NCI-H526 treated with DMSO at 0.1 percent for 48 hours (cell line): Measurements from ENCODE around the gene CABP4.
"Not testable (repeated sequence)": the region's sequence is repeated elsewhere in the genome, so short reads cannot be mapped to it uniquely, and the experiment has no call there.

Source experiments
- DNase-seq: peaks from one replicate; lab custom pipeline; 2025; lab: John Stamatoyannopoulos, UW

CABP4 gene

DNA sequence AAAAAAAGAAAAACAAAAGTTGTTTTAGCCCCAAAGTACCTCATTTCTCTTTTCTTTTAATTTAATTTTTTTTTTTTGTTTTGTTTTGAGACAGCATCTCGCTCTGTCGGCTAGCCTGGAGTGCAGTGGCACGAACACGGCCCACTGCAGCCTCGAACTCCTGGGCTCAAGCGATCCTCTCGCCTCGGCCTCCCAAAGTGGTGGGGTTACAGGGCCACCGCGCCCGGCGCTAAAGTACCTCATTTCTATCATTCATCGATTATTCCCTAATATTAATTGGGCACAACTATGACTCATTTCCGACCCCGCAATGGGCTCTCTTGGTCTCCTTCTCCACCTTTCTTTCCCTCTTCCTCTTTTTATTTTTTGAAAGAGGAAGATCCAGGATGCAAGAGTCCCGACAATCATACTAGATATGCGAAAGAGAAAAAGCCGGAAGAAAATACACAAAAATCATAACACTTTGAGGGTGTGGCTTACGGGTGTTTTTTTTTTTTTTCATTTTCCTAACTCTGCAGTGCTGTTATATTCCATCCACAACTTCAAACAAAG is 27.2 kb downstream of the CABP4 start:
- DNase-seq: no peak

- DNase-seq: peak; percentile 98
Observed at GRCh38 chr11:67482827-67483798, 28.0 kb downstream of the CABP4 start, which contains the start of gene AIP. TSS of gene AIP (plus strand) at chr11:67483026. CDS start at chr11:67483159, 133 bp downstream.

DNA sequence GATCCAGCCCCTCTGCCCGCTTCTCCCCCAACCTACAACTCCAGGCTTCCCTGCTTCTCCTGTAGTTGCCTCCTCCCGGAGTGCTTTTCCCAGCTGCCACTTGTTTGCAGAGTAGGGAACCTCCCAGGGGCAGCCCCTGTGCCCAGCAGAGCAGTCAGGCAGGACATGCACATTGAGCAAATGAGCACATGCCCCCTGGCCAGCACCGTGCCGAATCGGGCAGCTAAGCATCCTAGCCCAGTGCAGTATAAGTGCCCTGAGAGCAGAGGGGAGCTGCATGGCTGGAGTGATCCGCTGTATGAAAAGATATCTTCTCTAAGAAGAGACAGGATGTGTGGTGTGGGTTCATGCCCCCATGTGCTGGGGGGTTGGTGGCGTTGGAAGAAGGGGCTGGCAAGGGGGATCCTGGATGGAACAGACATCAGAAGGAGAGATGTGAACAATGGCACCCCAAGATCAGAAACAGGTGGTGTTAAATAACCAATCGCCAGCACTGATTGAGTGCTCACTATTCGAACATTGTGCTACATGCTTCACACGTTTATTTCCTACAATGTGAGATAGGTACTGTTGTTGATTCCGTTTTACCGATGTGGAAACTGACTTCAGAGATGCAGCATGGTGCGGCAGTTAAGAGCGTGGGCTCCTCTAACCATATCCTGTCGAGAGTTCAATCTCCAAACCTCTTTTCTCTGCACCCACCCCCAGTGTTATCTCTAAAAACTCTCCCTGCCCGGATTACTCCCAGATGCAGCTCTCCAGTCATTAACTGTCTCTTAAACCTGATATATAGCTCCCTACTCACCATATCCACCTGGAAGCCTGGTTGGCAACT is 28.9 kb downstream of the CABP4 start:
- DNase-seq: no peak

DNA sequence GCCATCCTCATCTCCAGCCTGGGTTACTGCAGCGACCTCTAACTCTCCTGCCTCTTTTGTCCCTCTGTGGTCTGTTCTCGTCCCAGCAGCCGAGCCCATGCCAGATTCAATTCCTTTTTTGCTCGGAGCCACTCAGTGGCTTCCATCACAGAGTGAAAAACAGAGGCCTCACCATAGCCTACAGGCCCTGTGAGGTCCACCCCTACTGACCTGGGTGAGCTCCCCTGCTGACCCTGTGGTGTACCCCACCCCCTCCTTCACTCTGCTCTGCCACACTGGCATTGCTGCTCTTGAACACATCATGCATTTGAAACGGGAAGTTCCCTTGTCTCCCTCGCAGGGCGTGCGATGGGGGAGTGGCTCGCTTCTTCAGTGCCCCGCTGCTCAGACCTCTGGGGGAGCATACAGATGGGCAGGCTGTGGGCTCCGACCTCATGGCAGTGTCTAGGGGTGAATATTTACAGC is 29.7 kb downstream of the CABP4 start:
- no peak for DNase-seq

DNA sequence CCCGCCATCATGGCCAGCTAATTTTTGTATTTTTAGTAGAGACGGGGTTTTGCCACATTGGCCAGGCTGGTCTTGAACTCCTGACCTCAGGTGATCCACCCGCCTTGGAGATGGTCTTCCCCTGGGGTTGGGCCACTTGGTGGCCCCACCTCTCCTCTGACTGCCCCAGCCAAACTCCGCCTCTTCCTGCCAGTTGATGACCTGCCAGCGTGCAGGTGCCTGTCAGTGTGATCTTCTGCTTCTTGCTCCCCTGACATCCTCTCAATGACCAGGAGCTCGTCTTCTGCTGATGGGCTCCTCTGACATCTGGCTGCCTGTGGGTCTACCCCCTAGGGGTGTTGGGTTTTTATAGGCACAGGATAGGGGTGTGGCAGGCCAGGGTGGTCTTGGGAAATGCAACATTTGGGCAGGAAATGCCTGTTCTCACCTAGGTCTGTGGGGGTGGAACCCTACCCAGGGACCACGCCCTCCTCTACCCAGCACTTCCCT is 30.8 kb downstream of the CABP4 start:
- not testable (repeated sequence) for DNase-seq

- DNase-seq: no peak
Observed at GRCh38 chr11:67486481-67487195, 31.5 kb downstream of the CABP4 start.

- no peak for DNase-seq
Observed at GRCh38 chr11:67489203-67489884, 34.2 kb downstream of the CABP4 start.

- no peak for DNase-seq
Observed at GRCh38 chr11:67489885-67490726, 35.0 kb downstream of the CABP4 start.

DNA sequence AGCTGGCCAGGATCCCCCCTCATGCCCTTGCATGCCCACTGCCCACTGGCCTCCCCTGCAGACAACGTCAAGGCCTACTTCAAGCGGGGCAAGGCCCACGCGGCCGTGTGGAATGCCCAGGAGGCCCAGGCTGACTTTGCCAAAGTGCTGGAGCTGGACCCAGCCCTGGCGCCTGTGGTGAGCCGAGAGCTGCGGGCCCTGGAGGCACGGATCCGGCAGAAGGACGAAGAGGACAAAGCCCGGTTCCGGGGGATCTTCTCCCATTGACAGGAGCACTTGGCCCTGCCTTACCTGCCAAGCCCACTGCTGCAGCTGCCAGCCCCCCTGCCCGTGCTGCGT is 35.5 kb downstream of the CABP4 start:
- no peak for DNase-seq

- DNase-seq: no peak
Observed at GRCh38 chr11:67491276-67492068, 36.3 kb downstream of the CABP4 start.

DNA sequence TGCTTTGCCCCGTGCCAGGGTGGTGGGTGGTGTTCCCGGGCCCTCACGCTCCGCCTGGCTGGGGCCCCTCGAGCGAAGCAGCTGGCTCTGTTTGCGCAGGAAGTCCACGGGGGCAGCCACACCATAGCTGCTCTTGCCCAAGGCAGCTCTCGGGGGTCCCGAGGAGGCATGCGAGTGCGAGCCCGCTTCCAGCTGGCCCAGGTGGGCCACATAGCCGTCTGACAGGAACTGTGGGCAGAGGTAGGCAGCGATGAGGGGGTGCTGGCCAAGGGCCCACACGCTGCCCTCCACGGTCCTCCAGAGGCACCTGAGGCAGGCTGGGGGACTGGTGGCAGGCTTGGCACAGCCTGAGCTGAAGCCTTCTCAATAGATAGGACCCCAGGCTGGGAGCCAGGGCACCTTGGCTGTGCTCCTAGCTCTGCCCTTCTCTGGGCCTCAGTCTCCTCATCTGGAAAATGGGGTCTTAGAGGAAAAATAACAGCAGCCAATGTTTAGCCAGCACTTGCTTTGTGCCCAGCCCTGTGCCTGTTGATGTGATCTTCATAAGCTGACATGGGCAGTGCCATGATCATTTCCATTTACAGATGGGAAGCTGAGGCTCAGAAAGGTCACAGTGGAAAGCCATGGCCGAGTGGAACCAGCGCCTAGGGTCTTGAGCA is 37.0 kb downstream of the CABP4 start:
- no peak for DNase-seq

- no peak for DNase-seq
Observed at GRCh38 chr11:67492801-67493547, 37.8 kb downstream of the CABP4 start.

- no peak for DNase-seq
Observed at GRCh38 chr11:67493548-67494370, 38.6 kb downstream of the CABP4 start.

- no peak for DNase-seq
Observed at GRCh38 chr11:67494371-67495233, 39.4 kb downstream of the CABP4 start.

DNA sequence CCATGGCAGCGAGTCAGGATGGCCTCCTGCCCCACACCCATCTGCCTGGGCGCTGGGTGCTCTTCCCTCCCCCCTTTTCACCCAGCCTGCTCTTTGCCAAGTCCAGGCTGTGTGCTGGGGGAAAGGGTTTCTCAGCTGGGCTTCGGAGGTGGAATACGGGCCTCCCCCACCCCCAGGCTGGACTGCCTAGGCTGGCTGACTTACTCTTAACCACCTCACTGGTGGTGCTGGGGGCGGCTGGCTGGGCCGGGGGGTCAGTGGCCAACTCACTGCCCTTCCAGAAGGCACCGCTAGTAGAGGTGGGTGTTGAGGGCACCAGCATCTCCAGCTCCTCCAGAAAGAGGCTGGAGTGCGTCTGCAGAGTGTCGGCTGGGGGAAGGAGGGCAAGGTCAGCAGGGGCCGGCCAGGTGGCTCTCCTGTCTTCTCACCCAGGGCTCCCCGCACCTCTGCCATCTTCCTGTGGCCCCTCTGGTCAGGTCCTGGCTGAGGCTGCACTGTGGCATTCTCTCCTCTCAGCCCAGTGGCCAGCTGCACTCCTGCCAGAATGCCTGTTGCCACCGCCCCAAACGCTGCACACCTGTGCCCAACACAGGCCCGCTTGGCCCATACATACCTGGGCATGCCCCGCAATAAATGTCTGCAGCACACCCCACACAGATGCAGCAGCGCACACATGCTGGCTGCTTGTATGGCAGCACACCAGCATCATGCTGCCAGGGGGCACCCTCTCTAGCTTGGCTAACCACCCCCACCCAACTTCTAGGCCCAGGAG is 40.3 kb downstream of the CABP4 start:
- no peak for DNase-seq
